ENCODE measurements around the gene RHCG. TPM values are rescaled to one million over a fixed set of nuclear protein-coding genes. Genes with fewer than 3 reads are reported as not detected.
A peak's percentile ranks its signal among the peaks of the same experiment; 100 is the strongest.

The RHCG gene
- total RNA-seq, 1 experiment from 2014 or later = not detected

DNA sequence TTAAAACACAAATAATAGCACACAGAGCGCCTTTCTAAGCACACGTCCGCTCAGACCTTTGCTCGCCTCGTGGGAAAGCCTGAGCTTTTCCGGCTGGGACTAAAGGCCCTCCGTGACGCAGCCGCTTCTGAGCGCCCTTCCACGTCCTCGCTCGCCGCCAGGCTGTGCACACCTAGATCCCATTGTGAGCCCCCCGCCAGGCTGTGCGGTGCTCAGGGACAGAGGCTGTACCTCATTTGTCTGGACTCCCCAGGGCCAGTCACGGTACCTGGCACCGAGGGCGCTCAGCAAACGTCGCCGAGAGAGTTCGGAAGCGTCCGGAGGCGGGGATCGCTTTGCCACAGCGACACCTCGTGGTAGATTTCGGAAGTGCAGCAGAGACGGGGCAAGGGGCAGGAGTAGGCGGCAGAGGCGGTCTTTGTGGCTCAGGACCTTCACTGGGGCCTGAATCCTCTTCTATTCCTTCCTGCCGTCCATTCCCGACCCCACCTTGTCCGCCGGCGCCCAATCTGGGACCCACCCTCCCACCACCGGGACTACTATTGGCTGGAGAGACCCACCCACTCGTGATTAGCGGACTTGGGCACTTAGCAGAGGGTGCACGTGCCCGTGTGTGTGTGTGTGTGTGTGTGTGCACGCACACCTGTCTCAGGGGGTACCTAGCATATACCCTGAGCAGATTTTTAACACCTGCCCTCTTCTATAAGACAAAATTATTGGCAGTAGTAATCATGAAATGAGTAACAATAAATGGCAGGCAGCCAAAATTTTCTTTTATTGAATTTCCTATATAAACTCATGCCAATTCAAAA, 65.6 kb downstream of the RHCG start:
- peak; percentile 67 for DNase-seq (ENCODE audit: low read depth)
- in situ Hi-C loops (cut with HindIII; ENCODE audit: low pct_unique_long_range_greater_than_20kb, low sequenced_read_pairs) = no loop called here

DNA sequence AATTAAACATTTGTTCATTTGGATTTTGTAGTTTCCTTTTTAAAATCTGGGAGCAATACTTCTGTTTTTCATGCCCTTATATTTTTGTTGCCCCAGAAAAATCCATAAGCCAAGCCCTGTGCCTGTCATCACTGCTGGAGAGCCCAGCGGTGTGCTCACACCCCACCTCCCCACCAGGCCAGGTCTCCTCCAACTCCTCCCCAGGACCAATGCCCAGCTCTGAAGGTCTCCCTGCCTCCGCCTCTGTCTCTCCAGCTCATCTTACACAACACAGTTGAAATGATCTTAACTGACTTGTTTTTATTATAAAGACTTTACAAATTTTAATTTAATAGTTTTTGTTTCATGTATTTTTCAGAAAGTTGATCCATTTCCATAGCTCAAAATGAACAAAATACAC, 66.4 kb downstream of the RHCG start:
- no peak for DNase-seq (ENCODE audit: low read depth)
- in situ Hi-C loops (cut with HindIII; ENCODE audit: low pct_unique_long_range_greater_than_20kb, low sequenced_read_pairs) = no loop called here

DNA sequence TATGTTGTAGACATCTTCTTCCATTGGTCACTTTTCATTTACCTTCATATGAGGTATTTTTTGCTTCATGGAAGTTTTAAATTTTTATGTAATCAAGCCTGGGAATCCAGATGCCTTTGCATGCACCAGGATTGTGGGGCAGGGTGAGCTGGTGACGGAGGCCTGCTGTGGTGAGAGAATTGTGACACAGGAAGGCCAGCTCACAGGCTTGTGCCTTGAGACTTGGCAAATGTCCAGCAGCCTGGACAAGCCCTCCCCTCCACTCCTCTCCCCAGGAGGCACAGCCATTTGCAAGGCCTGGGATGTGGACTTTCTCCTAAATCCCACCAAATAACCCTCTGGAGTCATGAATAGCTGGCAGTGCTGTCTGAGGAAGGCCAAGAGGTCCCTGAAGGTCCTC, 67.4 kb downstream of the RHCG start:
- in situ Hi-C loops (cut with HindIII; ENCODE audit: low pct_unique_long_range_greater_than_20kb, low sequenced_read_pairs) = no loop called here
- DNase-seq (ENCODE audit: low read depth) = peak; percentile 18

DNA sequence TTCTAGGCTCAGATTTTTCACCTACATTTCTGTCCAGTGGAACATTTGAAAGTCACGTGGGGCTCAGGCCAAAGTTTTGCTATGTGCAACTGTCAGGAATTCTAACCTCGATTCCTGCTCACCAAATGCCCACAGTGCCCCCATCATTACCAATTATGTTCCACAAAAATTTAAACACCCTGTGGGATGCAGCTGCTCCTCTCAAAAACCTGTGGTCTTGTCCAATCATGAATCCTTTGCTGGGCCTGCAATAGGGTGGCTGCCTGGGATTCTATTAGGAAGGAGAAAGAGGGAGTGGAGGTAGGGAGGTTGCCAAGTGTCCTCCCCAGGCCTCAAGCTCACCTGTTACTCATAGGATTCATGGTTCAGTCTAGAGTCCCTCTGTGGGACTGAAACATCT, 68.1 kb downstream of the RHCG start:
- in situ Hi-C loops (cut with HindIII; ENCODE audit: low pct_unique_long_range_greater_than_20kb, low sequenced_read_pairs) = no loop called here
- DNase-seq (ENCODE audit: low read depth) = no peak

DNA sequence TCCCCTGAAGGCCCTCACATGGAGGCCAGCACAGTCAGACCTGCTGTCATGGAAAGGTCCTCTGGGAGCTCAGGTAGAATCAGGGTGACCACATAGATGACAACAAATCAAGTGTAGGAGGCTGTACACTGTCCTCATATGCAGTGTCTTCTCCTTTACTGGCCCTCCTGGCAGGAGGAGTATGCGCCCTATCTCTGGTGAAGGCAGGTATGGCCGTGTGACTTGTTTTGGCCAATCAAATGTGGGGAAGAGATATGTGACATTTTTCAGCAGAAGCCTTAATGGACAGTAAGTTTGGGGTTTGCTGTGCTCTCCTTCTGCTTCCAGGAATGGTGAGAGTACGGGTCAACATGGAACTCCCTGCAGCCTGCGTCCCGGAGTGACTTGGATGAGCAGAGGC, 69.9 kb downstream of the RHCG start:
- in situ Hi-C loops (cut with HindIII; ENCODE audit: low pct_unique_long_range_greater_than_20kb, low sequenced_read_pairs) = no loop called here
- DNase-seq (ENCODE audit: low read depth) = no peak

DNA sequence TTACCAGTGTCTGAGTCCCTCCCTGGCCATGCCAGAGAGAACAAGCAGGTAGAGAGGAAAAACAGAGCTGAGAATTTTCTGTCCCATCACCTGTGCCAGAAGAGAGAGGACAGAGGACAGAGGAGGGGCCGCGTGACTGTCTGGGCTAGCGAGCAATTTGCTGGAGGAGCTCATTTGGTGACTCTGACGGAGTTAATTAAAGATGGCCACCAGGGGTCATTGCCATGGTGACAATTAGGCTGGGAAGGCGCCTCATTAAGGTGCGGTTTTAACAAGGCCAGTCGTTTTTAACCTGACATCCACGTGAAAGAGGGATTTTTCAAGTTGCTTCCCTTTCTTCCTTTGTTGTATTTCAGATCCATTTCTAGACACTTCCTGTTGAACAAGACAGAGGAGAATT, 72.4 kb downstream of the RHCG start:
- in situ Hi-C loops (cut with HindIII; ENCODE audit: low pct_unique_long_range_greater_than_20kb, low sequenced_read_pairs) = no loop called here
- no peak for DNase-seq (ENCODE audit: low read depth)

Other genes starting within 250 kb of the RHCG start
- 59.6 and 69.7 TPM in 2 replicates for gene POLG, start 161.8 kb downstream of the RHCG start, total RNA-seq (2014; rRNA removed; shearing (Covaris generic); ENCODE audit: low replicate concordance)
- 6.2 and 7.5 TPM in 2 replicates for gene TICRR, start 78.9 kb upstream of the RHCG start, total RNA-seq (2014; rRNA removed; shearing (Covaris generic); ENCODE audit: low replicate concordance)
- not detected in 2 replicates for gene KIF7, start 158.9 kb upstream of the RHCG start, total RNA-seq (2014; rRNA removed; shearing (Covaris generic); ENCODE audit: low replicate concordance)
- gene PLIN1, start 182.8 kb upstream of the RHCG start, total RNA-seq (2014; rRNA removed; shearing (Covaris generic); ENCODE audit: low replicate concordance) = not detected in 2 replicates
- 9.8 and 12.6 TPM in 2 replicates for gene PEX11A, start 194.2 kb upstream of the RHCG start, total RNA-seq (2014; rRNA removed; shearing (Covaris generic); ENCODE audit: low replicate concordance)
- 0.93 and 1.5 TPM in 2 replicates for gene WDR93, start 194.2 kb upstream of the RHCG start, total RNA-seq (2014; rRNA removed; shearing (Covaris generic); ENCODE audit: low replicate concordance)

All from Caki2 (cell line).